BLaER1 treated with 17β-estradiol and CSF1 and Interleukin-3, amounts not matched to agents 10 nM and 100 nM (cell line): Measurements from ENCODE around the gene SCAF1.

Source experiments
- H3K27ac ChIP-seq, 11 experiments: shearing (Covaris generic); formaldehyde crosslinking; 2 replicates each; pipeline ENCODE4 v1.8.1; 2022
- H3K27me3 ChIP-seq, 11 experiments: shearing (Covaris generic); formaldehyde crosslinking; 2 replicates each; pipeline ENCODE4 v1.8.1; 2022
- H3K36me3 ChIP-seq, 11 experiments: shearing (Covaris generic); formaldehyde crosslinking; 2 replicates each; pipeline ENCODE4 v1.8.1; 2022
- H3K4me1 ChIP-seq, 10 experiments: shearing (Covaris generic); formaldehyde crosslinking; 2 replicates each; pipeline ENCODE4 v1.8.1; 2022
- H3K4me2 ChIP-seq, 11 experiments: shearing (Covaris generic); formaldehyde crosslinking; 2 replicates each; pipeline ENCODE4 v1.8.1; 2022
- H3K4me3 ChIP-seq, 10 experiments: shearing (Covaris generic); formaldehyde crosslinking; 2 replicates each; pipeline ENCODE4 v1.8.1; 2022
- H3K9ac ChIP-seq, 11 experiments: shearing (Covaris generic); formaldehyde crosslinking; 2 replicates each; pipeline ENCODE4 v1.8.1; 2022
- H3K9me3 ChIP-seq, 11 experiments: shearing (Covaris generic); formaldehyde crosslinking; replicated peaks in 1 of 11; 2 replicates each; pipeline ENCODE4 v1.8.1; 2022
- H4K20me1 ChIP-seq, 11 experiments: shearing (Covaris generic); formaldehyde crosslinking; 2 replicates each; pipeline ENCODE4 v1.8.1; 2022
- Cebpa-rat ChIP-seq, 11 experiments: shearing (Covaris generic); IDR thresholded peaks; 2 replicates each; pipeline ENCODE4 v1.8.1; 2022

Gene SCAF1

GRCh38 chr19:49690656-49691242 lies 48.7 kb downstream of the SCAF1 start, which contains the start of gene CPT1C:
CPT1C (plus strand) TSS chr19:49691116; CDS start chr19:49692253, 1,137 bp downstream.
- Histone ChIP-seq H3K4me3 (peak within 1 kb of the TSS; percentile 22 to 56 (median 37); a peak in 17 of 20 replicates), H3K27me3 (peaks cover 21 to 35% (median 30%) of the 10 kb centered on the region in 11 experiments), H3K4me2 (peak within 1 kb of the TSS; percentile 68 to 95 (median 80)), H3K4me1 (peaks cover 37 to 65% (median 54%) of the 10 kb centered on the region in 10 experiments), H3K9me3 (no peaks in the 10 kb centered on the region), H3K9ac (peak within 1 kb of the TSS in 8 of 11 experiments; percentile 5 to 42 (median 28); a peak in 9 of 22 replicates), H3K27ac (no peak within 1 kb of the TSS), H3K36me3 (peaks cover 5 to 44% (median 36%) of the 10 kb centered on the region in 11 experiments; a peak in 21 of 22 replicates), H4K20me1 (peaks cover 0 to 48% (median 41%) of the 10 kb centered on the region in 11 experiments; a peak in 17 of 22 replicates)
- no peak for TF ChIP-seq Cebpa-rat (IDR thresholded peaks at IDR 0.05)

GRCh38 chr19:49691243-49692146 lies 49.5 kb downstream of the SCAF1 start:
- Histone ChIP-seq H3K4me3 (peak overlapping the region in 9 of 10 experiments; percentile 22 to 56 (median 38); a peak in 16 of 20 replicates), H3K9ac (peak overlapping the region in 2 of 11 experiments; percentile 7 to 21; a peak in 3 of 22 replicates), H3K4me2 (peak overlapping the region; percentile 68 to 95 (median 80))

GRCh38 chr19:49692147-49692506 lies 50.1 kb downstream of the SCAF1 start:
- Histone ChIP-seq H3K4me3 (no peak overlapping the region), H3K27ac (no peak overlapping the region), H3K27me3 (peaks cover 21 to 35% (median 30%) of the 10 kb centered on the region in 11 experiments), H3K4me1 (peaks cover 33 to 57% (median 46%) of the 10 kb centered on the region in 10 experiments), H4K20me1 (peaks cover 0 to 37% (median 33%) of the 10 kb centered on the region in 11 experiments; a peak in 17 of 22 replicates), H3K9me3 (no peaks in the 10 kb centered on the region), H3K9ac (no peak overlapping the region), H3K4me2 (peak overlapping the region in 3 of 11 experiments; percentile 15 to 40 (median 18); a peak in 4 of 22 replicates), H3K36me3 (peaks cover 0 to 32% (median 26%) of the 10 kb centered on the region in 11 experiments; a peak in 20 of 22 replicates)
- no peak for TF ChIP-seq Cebpa-rat (IDR thresholded peaks at IDR 0.05)

More at GRCh38 chr19:49691243-49692146, 49.5 kb downstream of the SCAF1 start:
- H3K27ac ChIP-seq, result no peak overlapping the region
- TF ChIP-seq Cebpa-rat (IDR thresholded peaks at IDR 0.05), result no peak
- peaks cover 21 to 35% (median 30%) of the 10 kb centered on the region in 11 experiments for H3K27me3 ChIP-seq
- H3K4me1 ChIP-seq, result peaks cover 37 to 58% (median 50%) of the 10 kb centered on the region in 10 experiments
- peaks cover 0 to 36% (median 29%) of the 10 kb centered on the region in 11 experiments; a peak in 20 of 22 replicates for H3K36me3 ChIP-seq
- no peaks in the 10 kb centered on the region for H3K9me3 ChIP-seq
- peaks cover 0 to 41% (median 34%) of the 10 kb centered on the region in 11 experiments; a peak in 17 of 22 replicates for H4K20me1 ChIP-seq

DNA sequence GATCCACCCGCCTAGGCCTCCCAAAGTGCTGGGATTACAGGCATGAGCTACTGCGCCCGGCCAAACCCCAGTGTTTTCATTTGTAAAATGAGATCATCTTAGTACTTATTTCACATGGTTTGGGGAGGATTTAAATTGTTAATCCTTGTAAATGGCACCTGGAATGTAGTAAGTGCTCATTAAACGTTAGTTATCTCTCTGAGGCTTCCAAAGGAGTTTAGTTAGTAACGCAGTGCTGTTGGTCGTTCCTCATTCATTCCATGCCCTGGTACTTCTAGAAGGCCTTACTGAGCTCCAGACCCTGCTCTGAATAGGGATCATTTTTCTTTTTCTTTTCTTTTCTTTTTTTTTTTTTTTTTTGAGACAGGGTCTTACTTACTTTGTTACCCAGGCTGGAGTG lies 54.1 kb downstream of the SCAF1 start:
- Histone ChIP-seq H3K27ac (no peak overlapping the region), H4K20me1 (no peaks in the 10 kb centered on the region; a peak in 1 of 22 replicates), H3K4me1 (peaks cover 1 to 17% (median 7%) of the 10 kb centered on the region in 10 experiments; a peak in 17 of 20 replicates), H3K9me3 (no peaks in the 10 kb centered on the region), H3K4me2 (no peak overlapping the region), H3K9ac (no peak overlapping the region), H3K4me3 (no peak overlapping the region), H3K27me3 (peaks cover 4 to 9% (median 6%) of the 10 kb centered on the region in 11 experiments), H3K36me3 (no peaks in the 10 kb centered on the region)
- no peak for TF ChIP-seq Cebpa-rat (IDR thresholded peaks at IDR 0.05)

GRCh38 chr19:49696865-49697264 lies 54.9 kb downstream of the SCAF1 start:
- Histone ChIP-seq H3K36me3 (no peaks in the 10 kb centered on the region), H3K9ac (no peak overlapping the region), H3K9me3 (no peaks in the 10 kb centered on the region), H3K4me2 (no peak overlapping the region), H3K4me1 (peaks cover 0 to 12% (median under 1%) of the 10 kb centered on the region in 10 experiments; a peak in 4 of 20 replicates), H3K27ac (no peak overlapping the region), H3K27me3 (peaks cover 0 to 2% (median 0%) of the 10 kb centered on the region in 11 experiments; a peak in 3 of 22 replicates), H3K4me3 (no peak overlapping the region), H4K20me1 (no peaks in the 10 kb centered on the region)
- no peak for TF ChIP-seq Cebpa-rat (IDR thresholded peaks at IDR 0.05)

GRCh38 chr19:49699364-49699763 lies 57.4 kb downstream of the SCAF1 start:
- no peak overlapping the region for H3K27ac ChIP-seq
- no peak overlapping the region for H3K9ac ChIP-seq
- no peak overlapping the region for H3K4me3 ChIP-seq
- peaks cover 0 to 8% (median 0%) of the 10 kb centered on the region in 10 experiments; a peak in 4 of 20 replicates for H3K4me1 ChIP-seq
- H3K4me2 ChIP-seq, result no peak overlapping the region
- no peaks in the 10 kb centered on the region for H3K36me3 ChIP-seq
- TF ChIP-seq Cebpa-rat (IDR thresholded peaks at IDR 0.05), result no peak
- no peaks in the 10 kb centered on the region for H3K9me3 ChIP-seq
- no peaks in the 10 kb centered on the region for H3K27me3 ChIP-seq
- H4K20me1 ChIP-seq, result no peaks in the 10 kb centered on the region

- no peak overlapping the region for H3K4me2 ChIP-seq
- H3K9ac ChIP-seq, result no peak overlapping the region
- H3K36me3 ChIP-seq, result no peaks in the 10 kb centered on the region
These were observed 58.6 kb downstream of the SCAF1 start for GRCh38 chr19:49700563-49700962.

GRCh38 chr19:49701271-49701786 lies 59.3 kb downstream of the SCAF1 start:
- Histone ChIP-seq H3K9ac (no peak overlapping the region), H3K4me3 (no peak overlapping the region), H4K20me1 (no peaks in the 10 kb centered on the region), H3K36me3 (no peaks in the 10 kb centered on the region), H3K9me3 (no peaks in the 10 kb centered on the region), H3K4me2 (no peak overlapping the region), H3K4me1 (peaks cover 0 to 8% (median 0%) of the 10 kb centered on the region in 10 experiments; a peak in 4 of 20 replicates), H3K27me3 (no peaks in the 10 kb centered on the region), H3K27ac (no peak overlapping the region)
- TF ChIP-seq Cebpa-rat (IDR thresholded peaks at IDR 0.05), result no peak

More at GRCh38 chr19:49700563-49700962, 58.6 kb downstream of the SCAF1 start:
- Histone ChIP-seq H3K4me3 (no peak overlapping the region), H3K27ac (no peak overlapping the region), H3K4me1 (peaks cover 0 to 8% (median 0%) of the 10 kb centered on the region in 10 experiments; a peak in 4 of 20 replicates), H4K20me1 (no peaks in the 10 kb centered on the region), H3K27me3 (no peaks in the 10 kb centered on the region), H3K9me3 (no peaks in the 10 kb centered on the region)
- TF ChIP-seq Cebpa-rat (IDR thresholded peaks at IDR 0.05), result no peak
